Skeletal muscle tissue (tissue), 4 donors: ENCODE measurements around the gene ATP1A3. TPM values are rescaled to one million over a fixed set of nuclear protein-coding genes. Genes with fewer than 3 reads are reported as not detected.
"Not testable (repeated sequence)": the region's sequence is repeated elsewhere in the genome, so short reads cannot be mapped to it uniquely, and the experiment has no call there.

Source experiments
- H3K27ac ChIP-seq: one replicate; pipeline ENCODE4 v1.7.0; 2013; ENCODE audit warnings: mild to moderate bottlenecking, low read depth, low read length, inconsistent platforms
- H3K27me3 ChIP-seq, 3 donors: one replicate each; pipeline ENCODE4 v1.7.0; 2013; ENCODE audit warnings: low read length in 3 of 3; ENCODE audit not compliant: control insufficient read depth in 3 of 3, insufficient read depth in 3 of 3
- H3K36me3 ChIP-seq, 3 donors: one replicate each; pipeline ENCODE4 v1.7.0; 2013; ENCODE audit warnings: low read length in 3 of 3; ENCODE audit not compliant: control insufficient read depth in 3 of 3, insufficient read depth in 3 of 3
- H3K4me1 ChIP-seq, 3 donors: one replicate each; pipeline ENCODE4 v1.7.0; 2013; ENCODE audit warnings: low read length in 3 of 3, mild to moderate bottlenecking in 3 of 3; ENCODE audit not compliant: control insufficient read depth in 3 of 3, insufficient read depth in 3 of 3
- H3K4me3 ChIP-seq, 3 donors: one replicate each; pipeline ENCODE4 v1.7.0; 2013; ENCODE audit warnings: low read length in 3 of 3
- H3K9ac ChIP-seq, 3 donors: one replicate each; pipeline ENCODE4 v1.7.0; 2013; ENCODE audit warnings: low read length in 3 of 3, mild to moderate bottlenecking in 3 of 3, moderate library complexity in 2 of 3, low read depth in 1 of 3
- H3K9me3 ChIP-seq, 3 donors: one replicate each; pipeline ENCODE4 v1.7.0; 2013; ENCODE audit warnings: low read length in 3 of 3; ENCODE audit not compliant: control insufficient read depth in 3 of 3
- total RNA-seq: library from RNA; depleted of rRNA; stranded (reverse); fragments of >200 nt; gene quantifications from one replicate; pipeline ENCODE4 v1.2.3, GENCODE V29; 2014
- donor health status: Osteomylitis.

ATP1A3 gene
- total RNA-seq, 1 donor from 2014 or later: not detected

GRCh38 chr19:41955521-41955920, 38.5 kb downstream of the ATP1A3 start:
- H3K9me3 ChIP-seq: no peaks in the 10 kb centered on the region
- H3K9ac ChIP-seq: no peak overlapping the region
- H3K27me3 ChIP-seq: no peaks in the 10 kb centered on the region
- H3K36me3 ChIP-seq: peaks cover 5 to 14% (median 11%) of the 10 kb centered on the region in 3 donors
- no peak overlapping the region for H3K27ac ChIP-seq
- no peak overlapping the region for H3K4me3 ChIP-seq
- H3K4me1 ChIP-seq: peaks cover 16 to 22% (median 17%) of the 10 kb centered on the region in 3 donors

DNA sequence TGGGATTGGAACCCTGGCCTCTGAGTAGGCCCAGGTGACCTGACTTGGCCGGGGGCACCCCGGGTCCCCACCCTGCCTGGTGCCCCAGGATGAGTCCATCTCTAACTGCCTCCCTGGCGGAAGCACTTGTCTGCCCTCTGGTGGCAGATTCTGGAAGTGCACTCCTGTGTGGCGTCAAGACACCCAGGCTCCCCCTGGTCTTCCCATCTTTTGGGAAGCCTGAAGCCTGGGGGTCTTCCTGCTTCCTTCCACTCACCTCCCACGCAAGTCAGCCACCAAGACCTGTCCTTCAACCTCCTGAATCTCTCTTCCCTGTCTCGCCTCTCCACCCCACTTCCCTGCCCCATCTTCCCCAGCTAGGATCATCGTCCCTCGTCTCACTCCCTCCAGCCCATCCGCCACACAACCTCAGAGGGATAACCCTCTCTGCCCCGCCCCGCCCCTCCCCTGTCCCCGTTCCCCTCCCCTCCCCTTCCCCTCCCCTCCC, 42.3 kb downstream of the ATP1A3 start:
- H3K9me3 ChIP-seq: no peaks in the 10 kb centered on the region
- H3K9ac ChIP-seq: no peak overlapping the region
- no peak overlapping the region for H3K4me3 ChIP-seq
- peaks cover 0 to 2% (median 0%) of the 10 kb centered on the region in 3 donors for H3K4me1 ChIP-seq
- no peak overlapping the region for H3K27ac ChIP-seq
- H3K27me3 ChIP-seq: no peaks in the 10 kb centered on the region
- H3K36me3 ChIP-seq: peaks cover 5 to 10% (median 8%) of the 10 kb centered on the region in 3 donors

GRCh38 chr19:41947091-41947490, 46.9 kb downstream of the ATP1A3 start:
- H3K9ac ChIP-seq: no peak overlapping the region
- peaks cover 0 to 9% (median 7%) of the 10 kb centered on the region in 3 donors for H3K27me3 ChIP-seq
- no peaks in the 10 kb centered on the region for H3K9me3 ChIP-seq
- H3K27ac ChIP-seq: no peak overlapping the region
- H3K36me3 ChIP-seq: no peaks in the 10 kb centered on the region
- no peak overlapping the region for H3K4me3 ChIP-seq
- peaks cover 0 to 2% (median 0%) of the 10 kb centered on the region in 3 donors for H3K4me1 ChIP-seq

DNA sequence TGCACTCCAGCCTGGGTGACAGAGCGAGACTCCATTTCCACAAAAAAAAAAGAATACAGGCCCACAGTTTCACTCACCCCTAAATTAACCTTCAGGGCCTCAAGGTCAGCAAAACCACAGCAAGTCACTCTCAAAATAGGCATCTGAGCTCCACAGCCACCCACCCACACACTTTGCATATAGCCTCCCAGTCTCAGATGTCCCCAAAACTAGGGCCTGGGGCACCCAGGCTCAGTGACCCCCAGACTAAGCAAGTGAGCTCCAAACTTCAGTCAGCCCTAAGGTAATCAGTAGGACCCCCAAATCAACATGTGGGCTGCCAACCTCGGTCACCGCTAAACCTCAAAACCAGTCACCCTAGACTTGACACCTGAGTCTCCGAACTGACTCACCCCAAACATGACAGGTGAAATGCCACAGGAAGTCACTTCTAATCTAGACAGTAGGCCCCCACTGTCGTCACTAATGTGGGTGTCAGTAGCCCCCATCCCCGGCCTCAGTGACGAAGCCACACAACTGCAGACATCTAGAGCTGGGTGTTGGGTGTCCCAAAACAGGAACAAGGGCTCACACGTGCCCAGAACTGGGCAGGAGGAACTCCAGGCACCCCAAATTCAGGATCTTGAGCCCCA, 48.8 kb downstream of the ATP1A3 start:
- H3K4me1 ChIP-seq: peaks cover 0 to 7% (median 3%) of the 10 kb centered on the region in 3 donors
- H3K27me3 ChIP-seq: peaks cover 15 to 23% (median 19%) of the 10 kb centered on the region in 3 donors
- H3K4me3 ChIP-seq: no peak overlapping the region
- no peak overlapping the region for H3K27ac ChIP-seq
- no peaks in the 10 kb centered on the region for H3K36me3 ChIP-seq
- H3K9ac ChIP-seq: no peak overlapping the region
- no peaks in the 10 kb centered on the region for H3K9me3 ChIP-seq

DNA sequence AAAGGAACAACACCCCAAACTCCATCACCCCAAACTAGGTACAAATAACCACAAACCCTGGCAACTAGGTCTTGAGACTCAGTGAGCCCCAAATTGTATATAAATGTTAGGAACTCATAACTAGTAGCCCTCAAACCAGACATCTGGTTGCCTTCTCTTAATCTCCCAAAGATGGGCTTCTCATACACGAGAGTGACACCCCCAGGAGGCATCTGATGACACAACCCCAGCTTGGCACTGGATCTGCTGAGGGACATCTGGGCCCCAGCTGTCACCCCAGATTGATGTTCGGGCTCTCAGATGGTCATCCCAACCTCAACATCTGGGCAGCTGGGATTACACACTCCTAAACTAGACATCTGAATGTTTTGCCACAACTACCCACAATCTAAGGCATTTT, 49.7 kb downstream of the ATP1A3 start:
- Histone ChIP-seq H3K27ac (no peak overlapping the region), H3K9me3 (no peaks in the 10 kb centered on the region), H3K9ac (no peak overlapping the region), H3K4me3 (no peak overlapping the region), H3K36me3 (no peaks in the 10 kb centered on the region), H3K4me1 (peaks cover 0 to 7% (median 3%) of the 10 kb centered on the region in 3 donors), H3K27me3 (peaks cover 20 to 23% (median 23%) of the 10 kb centered on the region in 3 donors)

DNA sequence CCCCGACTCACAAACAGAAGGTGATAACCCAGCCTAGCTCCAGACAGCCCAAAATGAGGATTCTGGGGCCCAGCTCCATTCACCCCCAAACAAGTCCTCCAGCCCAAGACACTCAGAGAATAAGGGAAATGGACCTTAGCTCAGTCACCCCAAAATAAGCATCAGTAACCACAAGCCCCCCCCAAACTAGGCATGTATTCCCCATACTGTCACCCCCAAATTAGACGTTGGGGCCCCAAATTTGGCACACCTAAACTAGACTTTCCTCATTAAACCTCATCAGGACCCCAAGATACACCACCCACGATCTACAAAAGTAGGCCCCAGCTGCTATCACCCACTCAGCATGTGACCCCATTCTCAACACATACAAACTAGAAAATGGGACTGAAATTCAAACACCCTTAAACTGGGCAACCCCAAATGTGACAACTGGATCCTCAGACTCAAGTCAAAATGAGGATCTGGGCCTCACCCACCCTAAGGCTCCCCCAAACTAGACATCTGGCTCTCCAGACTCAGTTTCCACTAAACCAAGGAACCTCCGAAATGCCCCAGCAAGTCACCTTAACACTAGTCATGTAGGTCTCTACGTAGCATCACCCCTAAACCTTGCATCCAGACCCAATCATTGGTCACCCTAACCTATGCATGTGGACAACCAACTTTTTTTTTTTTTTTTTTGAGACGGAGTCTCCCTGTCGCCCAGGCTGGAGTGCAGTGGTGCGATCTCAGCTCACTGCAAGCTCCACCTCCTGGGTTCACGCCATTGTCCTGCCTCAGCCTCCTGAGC, 52.4 kb downstream of the ATP1A3 start:
- H3K27me3 ChIP-seq: peaks cover 21 to 36% (median 35%) of the 10 kb centered on the region in 3 donors

GRCh38 chr19:41940731-41941409, 53.2 kb downstream of the ATP1A3 start:
- H3K36me3 ChIP-seq: no peaks in the 10 kb centered on the region
- peaks cover 28 to 43% (median 42%) of the 10 kb centered on the region in 3 donors for H3K27me3 ChIP-seq
- H3K27ac ChIP-seq: no peak overlapping the region
- H3K4me3 ChIP-seq: peak overlapping the region; percentile 31 to 54 (median 52)
- H3K9ac ChIP-seq: peak overlapping the region in 1 of 3 donors; percentile 8
- peaks cover 0 to 7% (median 3%) of the 10 kb centered on the region in 3 donors for H3K4me1 ChIP-seq
- H3K9me3 ChIP-seq: no peaks in the 10 kb centered on the region

More for the DNA sequence above, 52.4 kb downstream of the ATP1A3 start:
- H3K9ac ChIP-seq: no peak overlapping the region
- no peak overlapping the region for H3K4me3 ChIP-seq
- no peaks in the 10 kb centered on the region for H3K9me3 ChIP-seq
- no peaks in the 10 kb centered on the region for H3K36me3 ChIP-seq
- H3K4me1 ChIP-seq: peaks cover 0 to 7% (median 3%) of the 10 kb centered on the region in 3 donors
- no peak overlapping the region for H3K27ac ChIP-seq

DNA sequence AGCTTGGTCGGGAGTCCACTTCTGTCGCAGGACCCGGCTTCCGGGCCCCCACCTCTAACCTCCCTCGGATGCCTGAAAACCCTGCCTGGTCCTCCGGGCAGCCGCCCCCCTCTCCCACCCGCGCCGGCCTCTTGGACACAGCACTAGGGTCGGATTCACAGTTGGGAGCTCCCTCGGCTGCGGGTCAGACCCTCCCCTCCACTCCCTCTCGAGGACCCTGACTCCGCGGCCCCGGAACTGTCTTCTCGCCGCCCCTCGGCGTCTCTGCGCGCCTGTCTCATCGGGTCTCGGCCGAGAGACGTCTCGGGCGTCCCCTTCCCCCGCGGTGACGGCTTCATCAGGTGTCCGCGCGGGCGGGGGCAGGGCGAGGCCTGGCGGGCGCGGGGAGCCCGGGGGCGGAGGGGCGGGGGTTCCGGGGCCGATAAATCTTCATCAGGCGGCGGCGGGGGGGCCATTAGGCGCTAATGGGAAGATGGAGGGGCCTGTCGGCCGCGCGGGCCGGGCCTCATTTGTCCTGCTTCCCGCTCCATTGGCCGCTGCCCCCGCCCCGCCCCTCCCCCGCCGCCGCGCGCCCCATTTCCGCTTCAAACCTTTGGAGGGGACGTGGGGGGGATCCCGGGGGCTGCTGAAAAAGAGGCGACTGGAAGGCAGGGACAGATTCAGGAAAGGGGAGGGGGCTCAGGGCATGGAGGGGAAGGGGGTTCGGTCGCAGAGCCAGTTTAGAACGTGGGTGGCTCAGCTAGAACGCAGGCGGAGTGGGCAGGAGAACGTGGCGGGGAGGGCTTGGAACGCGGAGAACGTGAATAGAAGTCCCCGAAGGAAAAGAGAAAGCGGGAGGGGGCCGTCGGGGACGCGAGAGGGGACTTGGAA, 53.9 kb downstream of the ATP1A3 start:
- Histone ChIP-seq H3K36me3 (no peaks in the 10 kb centered on the region), H3K9ac (no peak overlapping the region), H3K27ac (no peak overlapping the region), H3K4me3 (peak overlapping the region; percentile 31 to 54 (median 52)), H3K4me1 (peaks cover 0 to 7% (median 3%) of the 10 kb centered on the region in 3 donors), H3K9me3 (no peaks in the 10 kb centered on the region), H3K27me3 (peaks cover 33 to 48% (median 47%) of the 10 kb centered on the region in 3 donors)

GRCh38 chr19:41939209-41939608, 54.8 kb downstream of the ATP1A3 start:
- H3K27ac ChIP-seq: not testable (repeated sequence)
- peaks cover 40 to 56% (median 55%) of the 10 kb centered on the region in 3 donors for H3K27me3 ChIP-seq

More at GRCh38 chr19:41939209-41939608, 54.8 kb downstream of the ATP1A3 start:
- H3K4me3 ChIP-seq, H3K9ac ChIP-seq, H3K36me3 ChIP-seq, H3K4me1 ChIP-seq, H3K9me3 ChIP-seq: not testable (repeated sequence)
